NCI-H1436 treated with DMSO at 0.1 percent for 48 hours (cell line): ENCODE measurements around the gene PIWIL1.

Source experiments
- DNase-seq: peaks from one replicate; lab custom pipeline; 2025; lab: John Stamatoyannopoulos, UW

The PIWIL1 gene

DNA sequence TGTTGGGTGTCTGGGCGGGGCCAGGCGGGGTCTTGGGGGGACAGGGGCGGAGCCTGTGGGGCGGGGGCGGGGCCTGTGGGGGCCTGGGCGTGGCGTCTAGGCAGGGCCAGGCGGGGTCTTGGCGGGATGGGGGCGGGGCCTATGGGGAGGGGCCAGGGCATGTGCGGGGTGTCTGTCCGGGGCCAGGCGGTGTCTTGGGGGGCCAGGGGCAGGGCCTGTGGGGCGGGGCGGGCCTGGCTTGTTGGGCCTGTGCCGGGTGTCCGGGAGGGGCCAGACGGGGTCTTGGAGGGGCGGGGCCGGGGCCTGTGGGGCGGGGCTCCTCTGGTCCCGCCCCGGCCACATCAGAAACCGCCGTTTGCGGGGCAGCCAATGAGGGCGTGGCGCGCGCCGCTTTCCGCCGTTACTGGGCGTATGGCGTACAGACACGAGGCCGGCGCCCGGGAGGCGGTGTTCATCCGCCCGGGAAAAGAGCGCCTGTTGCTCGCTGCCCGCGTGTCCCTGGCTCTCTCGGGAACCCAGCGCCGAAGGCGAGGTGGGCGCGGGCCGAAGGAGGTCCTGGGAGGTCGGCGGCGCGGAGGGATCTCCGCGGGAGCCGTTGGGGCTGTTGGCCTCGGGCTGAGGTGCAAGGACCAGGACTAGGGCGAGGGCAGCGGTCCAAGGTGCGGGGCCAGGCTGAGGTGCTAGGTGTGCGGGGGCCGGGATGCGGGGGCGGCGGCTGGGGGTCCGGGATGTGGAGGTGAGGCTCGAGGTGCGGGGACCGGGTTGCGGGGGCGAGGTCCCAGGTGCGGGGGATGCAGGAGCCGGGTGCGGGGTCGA is at the start of gene PIWIL1:
TSS of gene PIWIL1 (plus strand) at position 400 of the 816 bp plus-strand sequence. CDS start 4,705 bp downstream, outside the sequence.
- no peak for DNase-seq

GRCh38 chr12:130288206-130288605 is 49.5 kb upstream of the PIWIL1 start:
- no peak for DNase-seq

- no peak for DNase-seq
Measured at GRCh38 chr12:130288691-130289090, 49.0 kb upstream of the PIWIL1 start.

- DNase-seq: no peak
Measured at GRCh38 chr12:130290114-130290513, 47.6 kb upstream of the PIWIL1 start.

DNA sequence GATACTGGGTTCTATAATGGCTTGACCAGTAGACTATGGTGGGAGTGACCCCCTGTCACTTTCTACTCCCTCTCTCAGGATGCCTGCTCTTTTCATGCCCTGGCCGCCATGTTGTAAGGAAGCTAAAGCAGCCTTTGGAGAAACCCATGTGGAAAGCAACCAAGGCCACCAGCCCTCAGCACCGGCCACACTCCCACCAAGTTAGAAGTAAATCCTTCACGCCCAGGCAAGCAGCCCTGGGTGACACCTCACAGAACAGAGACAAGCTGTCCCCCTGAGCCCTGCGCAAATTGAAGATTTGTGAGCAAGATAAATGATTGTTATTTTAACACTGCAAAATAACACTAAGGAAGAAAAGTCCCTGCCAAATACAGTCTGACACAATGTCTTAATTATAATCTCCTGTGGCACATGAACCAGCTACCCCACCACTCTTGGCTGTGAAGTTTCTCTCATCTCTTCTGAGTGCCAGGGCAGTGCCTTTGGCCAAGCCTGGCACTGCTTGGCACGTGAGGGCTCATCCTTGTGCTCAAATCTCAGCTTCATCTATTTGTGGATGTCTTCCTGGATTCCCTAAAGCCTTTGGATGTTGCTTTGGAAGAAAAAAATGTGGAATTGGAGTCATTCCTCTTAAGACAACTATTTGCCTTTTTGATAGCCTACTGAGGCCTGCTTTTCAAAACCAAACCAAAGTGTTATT is 39.2 kb upstream of the PIWIL1 start:
- no peak for DNase-seq

- DNase-seq: no peak
Measured at GRCh38 chr12:130299574-130299973, 38.1 kb upstream of the PIWIL1 start.

DNA sequence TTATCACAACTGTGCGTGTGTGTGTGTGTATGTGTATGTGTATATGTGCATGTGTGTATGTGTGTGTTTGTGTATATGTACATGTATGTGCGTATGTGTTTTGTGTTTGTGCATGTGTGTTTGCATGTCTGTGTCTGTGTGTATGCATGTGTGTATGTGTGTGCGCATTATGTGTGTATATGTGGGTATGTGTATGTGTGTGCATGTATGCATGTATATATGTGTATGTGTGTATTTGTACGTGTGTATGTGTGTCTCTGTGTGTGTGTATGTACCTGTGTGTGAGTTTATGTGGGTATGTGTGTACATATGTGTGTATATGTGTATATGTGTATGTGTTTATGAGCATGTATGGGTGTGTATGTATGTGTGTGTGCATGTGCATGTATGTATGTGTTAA is 37.6 kb upstream of the PIWIL1 start:
- DNase-seq: no peak

GRCh38 chr12:130300737-130301535 is 36.8 kb upstream of the PIWIL1 start:
- no peak for DNase-seq

- no peak for DNase-seq
Measured at GRCh38 chr12:130301559-130301958, 36.1 kb upstream of the PIWIL1 start.

DNA sequence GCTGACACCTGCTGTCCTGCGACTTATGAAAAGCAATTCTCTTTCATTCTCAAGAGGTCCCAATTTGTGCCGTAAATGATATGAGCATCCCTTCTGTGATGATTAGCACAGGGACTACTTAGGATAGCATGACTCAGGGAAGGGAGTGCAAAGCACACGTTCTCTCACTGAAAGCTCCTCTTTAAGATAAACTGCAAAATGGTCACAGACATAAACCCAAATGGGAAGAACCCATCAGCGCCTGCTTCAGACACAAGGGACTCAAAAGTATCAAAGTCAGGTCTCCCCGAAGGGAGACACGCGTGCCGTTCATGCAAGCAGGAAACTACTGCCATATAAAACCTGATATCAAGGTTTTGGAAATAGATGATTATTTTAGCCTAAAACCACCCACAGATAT is 33.9 kb upstream of the PIWIL1 start:
- no peak for DNase-seq

DNA sequence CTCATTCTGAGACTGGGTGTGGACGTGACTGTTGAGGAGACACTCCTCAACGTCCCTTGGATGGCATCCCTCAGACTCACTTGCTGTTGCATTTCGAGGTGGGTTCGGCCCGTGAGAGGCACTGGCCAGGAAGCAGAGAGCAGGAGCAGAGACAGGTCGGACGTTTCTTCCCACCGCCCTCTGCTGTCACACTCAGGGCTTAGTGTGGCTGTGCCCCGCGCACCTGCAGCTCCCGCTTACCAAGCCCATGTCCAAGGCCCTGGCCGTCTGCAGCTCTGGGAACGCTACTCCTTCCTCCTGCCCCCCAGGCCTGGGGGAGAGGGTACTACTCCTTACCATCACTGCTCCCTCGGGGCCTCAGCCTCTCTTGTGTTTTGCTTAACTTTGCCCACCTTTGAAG is 29.8 kb upstream of the PIWIL1 start:
- DNase-seq: no peak

GRCh38 chr12:130308393-130308792 is 29.3 kb upstream of the PIWIL1 start:
- no peak for DNase-seq

- no peak for DNase-seq
Measured at GRCh38 chr12:130316251-130316650, 21.4 kb upstream of the PIWIL1 start.

GRCh38 chr12:130320536-130320935 is 17.2 kb upstream of the PIWIL1 start:
- no peak for DNase-seq

DNA sequence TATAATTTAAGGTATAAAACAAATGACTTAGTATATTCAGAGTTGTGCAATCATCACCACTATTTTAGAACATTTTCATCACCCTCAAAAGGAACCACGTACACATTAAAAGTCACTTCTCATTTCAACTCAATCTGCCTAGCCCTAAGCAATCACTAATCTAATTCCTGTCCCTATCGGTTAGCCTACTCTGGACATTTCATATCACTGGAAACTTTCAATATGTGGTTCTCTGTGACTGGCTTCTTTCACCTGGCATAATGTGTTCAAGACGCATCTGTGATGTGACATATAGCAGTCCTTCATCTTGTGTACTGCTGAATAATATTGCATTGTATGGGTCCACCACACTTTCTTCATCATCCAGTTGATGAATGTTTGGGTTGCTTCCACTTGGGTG is 15.4 kb upstream of the PIWIL1 start:
- no peak for DNase-seq

DNA sequence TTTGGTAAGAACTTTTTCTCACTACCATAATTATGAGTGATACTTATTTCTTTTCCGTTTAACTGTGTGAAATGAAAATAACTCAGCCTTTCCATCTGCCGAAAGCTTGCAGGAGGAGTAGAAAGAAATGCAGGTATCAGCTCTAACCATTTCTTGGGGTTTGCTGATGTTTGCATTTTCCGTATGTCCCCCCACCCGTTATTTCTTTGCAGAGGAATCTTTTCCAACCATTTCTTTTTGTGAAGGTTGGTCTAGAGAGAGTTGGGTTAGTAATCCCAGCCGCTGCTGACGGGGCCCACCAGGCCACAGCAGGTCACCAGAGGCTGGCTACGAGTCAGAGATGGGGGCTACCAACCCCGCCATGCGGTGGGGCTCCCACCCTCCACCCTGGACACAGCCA is 7.0 kb upstream of the PIWIL1 start:
- DNase-seq: no peak

- no peak for DNase-seq
Measured at GRCh38 chr12:130331146-130331545, 6.5 kb upstream of the PIWIL1 start.

DNA sequence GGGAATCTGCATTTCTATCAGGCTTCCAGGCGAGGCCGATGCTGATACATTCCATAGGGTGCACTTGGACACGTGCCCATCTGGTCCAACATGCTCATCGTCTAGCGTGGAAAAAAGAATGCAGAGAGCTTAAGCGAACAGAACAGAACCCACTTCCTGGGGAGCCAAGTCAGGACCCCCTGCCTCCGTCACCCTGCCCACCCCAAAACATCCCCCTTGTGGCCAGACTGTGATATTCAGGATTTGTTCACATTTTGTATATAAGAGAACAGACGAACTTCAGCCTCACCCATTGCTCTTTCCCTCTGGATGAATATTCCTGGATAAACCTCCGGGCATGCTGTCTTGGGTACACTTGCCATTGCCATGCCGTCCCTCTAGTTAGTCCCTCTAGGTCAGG is 4.3 kb upstream of the PIWIL1 start:
- no peak for DNase-seq

GRCh38 chr12:130334399-130334798 is 3.3 kb upstream of the PIWIL1 start:
- DNase-seq: no peak

GRCh38 chr12:130334937-130335336 is 2.8 kb upstream of the PIWIL1 start:
- no peak for DNase-seq

- DNase-seq: no peak
Measured at GRCh38 chr12:130335517-130336392, 1.9 kb upstream of the PIWIL1 start.
